ENCODE measurements around the gene MAGEA8. TPM values are rescaled to one million over a fixed set of nuclear protein-coding genes. Genes with fewer than 3 reads are reported as not detected.

MAGEA8 gene
- total and polyA plus RNA-seq, 2 donors (not counting 1 experiment from before 2014, with no cell fraction given) = not detected

GRCh38 chrX:149908727-149909126, 27.7 kb downstream of the MAGEA8 start:
- Histone ChIP-seq H3K4me1 (ENCODE audit: control insufficient read depth, extremely low read depth, insufficient read depth, low read length) (no peaks in the 10 kb centered on the region), H3K27ac (ENCODE audit: insufficient read depth, low read length) (no peak overlapping the region), H3K4me3 (replicated peaks in 1 of 4; ENCODE audit: control extremely low read depth in 1 of 4, insufficient read depth in 1 of 4, low read depth in 3 of 4, low read length in 4 of 4) (no peak overlapping the region), H3K9ac (ENCODE audit: insufficient read depth, low read length) (no peak overlapping the region), H3K27me3 (ENCODE audit: control insufficient read depth, insufficient read depth, low read length) (no peaks in the 10 kb centered on the region), H3K4me2 (ENCODE audit: extremely low read depth, insufficient read depth, low read length) (no peak overlapping the region), H3K79me2 (ENCODE audit: control insufficient read depth, insufficient read depth, low read length) (no peaks in the 10 kb centered on the region), H4K20me1 (ENCODE audit: control insufficient read depth, extremely low read depth, insufficient read depth, low read length) (no peaks in the 10 kb centered on the region), H3K9me3 (ENCODE audit: control insufficient read depth, insufficient read depth, low read depth, low read length) (no peaks in the 10 kb centered on the region), H3K36me3 (ENCODE audit: control insufficient read depth, insufficient read depth, low read length) (no peaks in the 10 kb centered on the region), H2AFZ (ENCODE audit: low read length) (no peak overlapping the region)
- TF ChIP-seq CTCF (conservative IDR thresholded peaks at IDR 0.05 in 1 of 2, IDR thresholded peaks at IDR 0.05 in 1 of 2; ENCODE audit: low read depth in 1 of 2, low read length in 2 of 2) (no peak), EZH2 (IDR thresholded peaks at IDR 0.05; ENCODE audit: low read length, missing control alignments) (no peak)
- DNase-seq (ENCODE audit: low read depth in 2 of 2) = no peak

GRCh38 chrX:149909324-149910177, 28.6 kb downstream of the MAGEA8 start:
- Histone ChIP-seq H2AFZ (ENCODE audit: low read length) (no peak overlapping the region), H4K20me1 (ENCODE audit: control insufficient read depth, extremely low read depth, insufficient read depth, low read length) (no peaks in the 10 kb centered on the region), H3K9me3 (ENCODE audit: control insufficient read depth, insufficient read depth, low read depth, low read length) (no peaks in the 10 kb centered on the region), H3K27me3 (ENCODE audit: control insufficient read depth, insufficient read depth, low read length) (no peaks in the 10 kb centered on the region), H3K4me3 (replicated peaks in 1 of 4; ENCODE audit: control extremely low read depth in 1 of 4, insufficient read depth in 1 of 4, low read depth in 3 of 4, low read length in 4 of 4) (no peak overlapping the region), H3K4me1 (ENCODE audit: control insufficient read depth, extremely low read depth, insufficient read depth, low read length) (no peaks in the 10 kb centered on the region), H3K4me2 (ENCODE audit: extremely low read depth, insufficient read depth, low read length) (no peak overlapping the region), H3K79me2 (ENCODE audit: control insufficient read depth, insufficient read depth, low read length) (no peaks in the 10 kb centered on the region), H3K36me3 (ENCODE audit: control insufficient read depth, insufficient read depth, low read length) (no peaks in the 10 kb centered on the region), H3K9ac (ENCODE audit: insufficient read depth, low read length) (no peak overlapping the region), H3K27ac (ENCODE audit: insufficient read depth, low read length) (no peak overlapping the region)
- DNase-seq (ENCODE audit: low read depth in 2 of 2) = no peak
- no peak for TF ChIP-seq EZH2 (IDR thresholded peaks at IDR 0.05; ENCODE audit: low read length, missing control alignments)
- TF ChIP-seq CTCF (conservative IDR thresholded peaks at IDR 0.05 in 1 of 2, IDR thresholded peaks at IDR 0.05 in 1 of 2; ENCODE audit: low read depth in 1 of 2, low read length in 2 of 2) = no peak

GRCh38 chrX:149910178-149910695, 29.3 kb downstream of the MAGEA8 start:
- TF ChIP-seq EZH2 (IDR thresholded peaks at IDR 0.05; ENCODE audit: low read length, missing control alignments) (no peak), CTCF (conservative IDR thresholded peaks at IDR 0.05 in 1 of 2, IDR thresholded peaks at IDR 0.05 in 1 of 2; ENCODE audit: low read depth in 1 of 2, low read length in 2 of 2) (no peak)

More at GRCh38 chrX:149910178-149910695, 29.3 kb downstream of the MAGEA8 start:
- Histone ChIP-seq H3K4me3 (replicated peaks in 1 of 4; ENCODE audit: control extremely low read depth in 1 of 4, insufficient read depth in 1 of 4, low read depth in 3 of 4, low read length in 4 of 4) (no peak overlapping the region), H3K9ac (ENCODE audit: insufficient read depth, low read length) (no peak overlapping the region), H3K4me1 (ENCODE audit: control insufficient read depth, extremely low read depth, insufficient read depth, low read length) (no peaks in the 10 kb centered on the region), H4K20me1 (ENCODE audit: control insufficient read depth, extremely low read depth, insufficient read depth, low read length) (no peaks in the 10 kb centered on the region), H3K36me3 (ENCODE audit: control insufficient read depth, insufficient read depth, low read length) (no peaks in the 10 kb centered on the region), H3K27ac (ENCODE audit: insufficient read depth, low read length) (no peak overlapping the region), H2AFZ (ENCODE audit: low read length) (no peak overlapping the region), H3K9me3 (ENCODE audit: control insufficient read depth, insufficient read depth, low read depth, low read length) (no peaks in the 10 kb centered on the region), H3K79me2 (ENCODE audit: control insufficient read depth, insufficient read depth, low read length) (no peaks in the 10 kb centered on the region), H3K4me2 (ENCODE audit: extremely low read depth, insufficient read depth, low read length) (no peak overlapping the region), H3K27me3 (ENCODE audit: control insufficient read depth, insufficient read depth, low read length) (no peaks in the 10 kb centered on the region)
- no peak for DNase-seq (ENCODE audit: low read depth in 2 of 2)
